Activated CD4-positive, alpha-beta T cell treated with anti-CD3 and anti-CD28 coated beads, Interleukin-2, amount 10 ng/mL, durations not matched to agents 24 days and 14 days (primary cell): ENCODE data around the gene EIF4E2. TPM values are rescaled to one million over a fixed set of nuclear protein-coding genes. Genes with fewer than 3 reads are reported as not detected.

Experiments
- DNase-seq: peaks from one replicate; pipeline ENCODE4 v3.0.0; 2022
- H3K27ac Mint-ChIP-seq: one replicate; pipeline ENCODE4 v1.8.0; 2022; ENCODE audit warnings: mild to moderate bottlenecking, mixed read lengths
- H3K27me3 Mint-ChIP-seq: one replicate; pipeline ENCODE4 v1.8.0; 2022; ENCODE audit warnings: mixed read lengths
- H3K36me3 Mint-ChIP-seq: one replicate; pipeline ENCODE4 v1.8.0; 2022; ENCODE audit warnings: low read depth, mild to moderate bottlenecking, mixed read lengths
- H3K4me1 Mint-ChIP-seq: one replicate; pipeline ENCODE4 v1.8.0; 2021; ENCODE audit warnings: mixed read lengths
- H3K4me3 Mint-ChIP-seq: one replicate; pipeline ENCODE4 v1.8.0; 2022; ENCODE audit warnings: mild to moderate bottlenecking, moderate library complexity, mixed read lengths
- H3K9me3 Mint-ChIP-seq: one replicate; pipeline ENCODE4 v1.8.0; 2021; ENCODE audit warnings: mixed read lengths
- intact Hi-C: fragments of 100-400 bp; cut with micrococcal nuclease; formaldehyde crosslinking; loops from one replicate; pipeline ENCODE4 v1.15.1; 2023
- total RNA-seq: library from RNA; stranded (reverse); gene quantifications from 2 replicates; pipeline ENCODE4 v1.2.3, GENCODE V29; 2022

The EIF4E2 gene
- total RNA-seq, 1 donor from 2014 or later = 93.2 TPM

- H3K4me1 Mint-ChIP-seq = no peaks in the 10 kb centered on the region
- H3K9me3 Mint-ChIP-seq = no peaks in the 10 kb centered on the region
- H3K27ac Mint-ChIP-seq = no peak overlapping the region
- peaks cover 14% of the 10 kb centered on the region for H3K27me3 Mint-ChIP-seq
- no peak for DNase-seq
- intact Hi-C loops = no loop called here
- no peaks in the 10 kb centered on the region for H3K36me3 Mint-ChIP-seq
- H3K4me3 Mint-ChIP-seq = no peak overlapping the region
Measured at GRCh38 chr2:232515639-232516038, 34.9 kb upstream of the EIF4E2 start.

- Mint-ChIP-seq H3K9me3 (no peaks in the 10 kb centered on the region), H3K27ac (no peak overlapping the region), H3K4me3 (no peak overlapping the region), H3K36me3 (no peaks in the 10 kb centered on the region), H3K4me1 (peaks cover 2% of the 10 kb centered on the region), H3K27me3 (peaks cover 17% of the 10 kb centered on the region)
- intact Hi-C loops = no loop called here
- no peak for DNase-seq
Measured at GRCh38 chr2:232516551-232516950, 33.9 kb upstream of the EIF4E2 start.

DNA sequence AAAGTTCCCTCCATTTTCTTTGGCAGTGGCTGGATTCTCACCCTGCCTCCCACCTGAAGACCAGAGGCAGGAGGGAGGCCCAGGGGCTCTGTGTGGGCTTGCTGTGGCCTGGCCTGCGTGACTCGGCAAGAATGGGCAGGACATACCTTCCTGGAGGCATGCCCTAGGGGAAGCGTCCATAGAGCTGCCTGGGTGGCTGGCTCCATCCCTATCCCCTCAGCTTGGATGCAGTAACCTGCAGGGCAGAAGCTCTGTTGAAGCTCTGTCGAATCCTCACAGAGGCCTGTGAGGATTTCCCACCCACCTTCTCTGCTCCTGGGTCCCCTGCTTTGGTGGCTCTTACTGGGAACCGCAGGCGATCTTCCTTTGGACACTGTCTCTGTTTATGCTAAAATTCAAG, 31.6 kb upstream of the EIF4E2 start:
- H3K36me3 Mint-ChIP-seq = no peaks in the 10 kb centered on the region

GRCh38 chr2:232519581-232520438, 30.7 kb upstream of the EIF4E2 start, which contains the start of gene PRSS56:
Gene PRSS56 (plus strand): TSS chr2:232520388. CDS start chr2:232520599, 211 bp downstream.
- intact Hi-C loops = no loop called here
- no peak for DNase-seq
- H3K4me3 Mint-ChIP-seq = no peak within 1 kb of the TSS
- peaks cover 24% of the 10 kb centered on the region for H3K27me3 Mint-ChIP-seq
- no peaks in the 10 kb centered on the region for H3K36me3 Mint-ChIP-seq
- H3K27ac Mint-ChIP-seq = no peak within 1 kb of the TSS
- H3K9me3 Mint-ChIP-seq = no peaks in the 10 kb centered on the region
- H3K4me1 Mint-ChIP-seq = peaks cover 2% of the 10 kb centered on the region

More for the DNA sequence above, 31.6 kb upstream of the EIF4E2 start:
- intact Hi-C loops = no loop called here
- Mint-ChIP-seq H3K4me3 (no peak overlapping the region), H3K9me3 (no peaks in the 10 kb centered on the region), H3K27ac (no peak overlapping the region), H3K4me1 (peaks cover 2% of the 10 kb centered on the region), H3K27me3 (peaks cover 21% of the 10 kb centered on the region)
- DNase-seq = no peak

GRCh38 chr2:232520489-232520888, 30.0 kb upstream of the EIF4E2 start:
- peaks cover 24% of the 10 kb centered on the region for H3K27me3 Mint-ChIP-seq
- intact Hi-C loops = no loop called here

DNA sequence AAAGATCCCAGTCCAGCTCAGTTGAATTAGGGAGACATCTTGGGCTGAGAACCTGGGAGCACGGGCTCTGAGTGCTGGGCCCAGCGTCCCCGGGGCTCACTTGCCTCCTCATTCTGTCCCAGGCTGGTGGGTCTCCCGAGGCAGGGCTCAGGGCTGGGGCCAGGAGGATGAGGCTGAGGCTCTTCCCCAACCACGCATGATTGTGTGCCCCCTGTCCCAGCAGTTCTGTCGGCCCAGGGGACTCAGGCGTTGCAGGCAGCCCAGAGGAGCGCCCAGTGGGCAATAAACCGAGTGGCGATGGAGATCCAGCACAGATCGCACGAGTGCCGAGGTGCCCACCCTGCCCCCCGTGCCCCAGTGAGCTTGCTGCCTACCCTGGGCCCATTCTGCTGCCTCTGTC, 29.4 kb upstream of the EIF4E2 start:
- H3K4me3 Mint-ChIP-seq = no peak overlapping the region
- no peak overlapping the region for H3K27ac Mint-ChIP-seq
- H3K9me3 Mint-ChIP-seq = no peaks in the 10 kb centered on the region
- H3K27me3 Mint-ChIP-seq = peaks cover 24% of the 10 kb centered on the region
- peaks cover 2% of the 10 kb centered on the region for H3K4me1 Mint-ChIP-seq
- no peaks in the 10 kb centered on the region for H3K36me3 Mint-ChIP-seq
- intact Hi-C loops = no loop called here
- DNase-seq = no peak

More at GRCh38 chr2:232520489-232520888, 30.0 kb upstream of the EIF4E2 start:
- Mint-ChIP-seq H3K36me3 (no peaks in the 10 kb centered on the region), H3K9me3 (no peaks in the 10 kb centered on the region), H3K4me3 (no peak overlapping the region), H3K4me1 (peaks cover 2% of the 10 kb centered on the region), H3K27ac (no peak overlapping the region)
- no peak for DNase-seq

- peak; percentile 90 for DNase-seq
- H3K27ac Mint-ChIP-seq = no peak overlapping the region
- H3K9me3 Mint-ChIP-seq = no peaks in the 10 kb centered on the region
- H3K4me1 Mint-ChIP-seq = peaks cover 2% of the 10 kb centered on the region
- H3K4me3 Mint-ChIP-seq = no peak overlapping the region
- peaks cover 28% of the 10 kb centered on the region for H3K27me3 Mint-ChIP-seq
- H3K36me3 Mint-ChIP-seq = no peaks in the 10 kb centered on the region
- intact Hi-C loops = loop anchor here (2.0 kb wide), 1 partner anchor 75 kb away; no protein-coding TSS in a partner anchor
Measured at GRCh38 chr2:232521959-232522622, 28.4 kb upstream of the EIF4E2 start.

DNA sequence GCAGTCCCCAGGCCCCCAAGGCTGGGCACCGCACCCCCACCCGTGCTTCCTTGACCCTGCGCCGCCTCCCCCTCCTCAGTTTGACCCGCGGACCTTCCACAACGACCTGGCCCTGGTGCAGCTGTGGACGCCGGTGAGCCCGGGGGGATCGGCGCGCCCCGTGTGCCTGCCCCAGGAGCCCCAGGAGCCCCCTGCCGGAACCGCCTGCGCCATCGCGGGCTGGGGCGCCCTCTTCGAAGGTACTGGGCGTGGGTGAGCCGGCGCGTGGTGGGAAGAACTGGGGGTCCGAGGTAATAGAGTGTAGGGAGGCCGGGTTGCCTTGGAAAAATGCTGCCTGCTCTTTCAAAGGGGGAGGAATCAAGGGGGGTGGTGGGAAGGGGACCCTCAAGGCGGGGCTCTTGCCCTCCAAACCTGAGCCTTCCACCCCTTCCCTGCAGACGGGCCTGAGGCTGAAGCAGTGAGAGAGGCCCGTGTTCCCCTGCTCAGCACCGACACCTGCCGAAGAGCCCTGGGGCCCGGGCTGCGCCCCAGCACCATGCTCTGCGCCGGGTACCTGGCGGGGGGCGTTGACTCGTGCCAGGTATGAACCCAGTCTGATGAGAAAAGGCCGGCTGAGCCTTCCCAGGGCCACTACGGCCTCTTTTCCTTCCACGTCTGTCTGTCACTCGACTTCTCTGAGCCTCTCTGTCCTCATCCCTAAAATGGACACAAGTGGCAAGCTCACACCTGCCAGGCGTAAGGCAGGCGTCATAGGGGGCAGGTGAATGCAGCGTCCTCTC, 27.7 kb upstream of the EIF4E2 start:
- intact Hi-C loops = loop anchor here (2.0 kb wide), 1 partner anchor 76 kb away; no protein-coding TSS in a partner anchor
- Mint-ChIP-seq H3K4me3 (peak overlapping the region; percentile 47), H3K4me1 (peaks cover 2% of the 10 kb centered on the region), H3K27me3 (peaks cover 31% of the 10 kb centered on the region), H3K36me3 (no peaks in the 10 kb centered on the region), H3K9me3 (no peaks in the 10 kb centered on the region), H3K27ac (no peak overlapping the region)
- no peak for DNase-seq

DNA sequence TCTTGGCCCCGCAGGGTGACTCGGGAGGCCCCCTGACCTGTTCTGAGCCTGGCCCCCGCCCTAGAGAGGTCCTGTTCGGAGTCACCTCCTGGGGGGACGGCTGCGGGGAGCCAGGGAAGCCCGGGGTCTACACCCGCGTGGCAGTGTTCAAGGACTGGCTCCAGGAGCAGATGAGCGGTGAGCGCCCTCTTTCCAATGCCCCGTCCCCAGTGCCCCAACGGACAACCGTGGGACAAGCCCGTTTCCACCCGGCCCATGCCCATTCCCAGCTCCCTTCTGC, 27.1 kb upstream of the EIF4E2 start:
- Mint-ChIP-seq H3K36me3 (no peaks in the 10 kb centered on the region), H3K4me1 (peaks cover 3% of the 10 kb centered on the region), H3K27me3 (peaks cover 33% of the 10 kb centered on the region), H3K27ac (no peak overlapping the region), H3K9me3 (no peaks in the 10 kb centered on the region), H3K4me3 (peak overlapping the region; percentile 47)
- intact Hi-C loops = loop anchor here (2.0 kb wide), 1 partner anchor 77 kb away; no protein-coding TSS in a partner anchor
- no peak for DNase-seq

DNA sequence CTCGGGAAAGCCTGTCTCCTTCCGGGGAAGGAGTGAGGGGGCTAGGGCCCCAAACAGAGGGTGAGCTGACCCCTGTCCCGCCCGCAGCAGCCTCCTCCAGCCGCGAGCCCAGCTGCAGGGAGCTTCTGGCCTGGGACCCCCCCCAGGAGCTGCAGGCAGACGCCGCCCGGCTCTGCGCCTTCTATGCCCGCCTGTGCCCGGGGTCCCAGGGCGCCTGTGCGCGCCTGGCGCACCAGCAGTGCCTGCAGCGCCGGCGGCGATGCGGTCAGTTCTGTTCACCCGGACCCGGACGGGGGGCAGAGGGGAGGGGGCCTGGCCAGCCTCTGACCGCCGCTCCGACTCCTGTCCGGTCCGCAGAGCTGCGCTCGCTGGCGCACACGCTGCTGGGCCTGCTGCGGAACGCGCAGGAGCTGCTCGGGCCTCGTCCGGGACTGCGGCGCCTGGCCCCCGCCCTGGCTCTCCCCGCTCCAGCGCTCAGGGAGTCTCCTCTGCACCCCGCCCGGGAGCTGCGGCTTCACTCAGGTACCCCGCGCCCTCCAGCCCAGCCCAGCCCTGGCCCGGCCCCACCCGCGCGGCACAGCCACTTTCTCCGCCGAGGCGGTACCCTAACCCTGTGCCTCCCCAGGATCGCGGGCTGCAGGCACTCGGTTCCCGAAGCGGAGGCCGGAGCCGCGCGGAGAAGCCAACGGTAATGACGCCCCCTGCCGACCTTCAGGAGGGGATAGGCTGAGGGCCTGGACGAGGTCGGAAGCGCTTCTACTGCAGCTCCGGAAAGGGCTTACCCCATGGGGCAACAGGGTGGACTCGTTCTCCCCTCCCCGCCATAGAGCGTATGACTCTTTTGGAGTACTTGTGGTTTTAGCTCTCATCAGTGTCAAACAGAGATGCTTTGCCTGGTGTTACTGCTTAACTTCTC, 26.5 kb upstream of the EIF4E2 start:
- peak overlapping the region; percentile 41 for H3K4me3 Mint-ChIP-seq
- H3K27me3 Mint-ChIP-seq = peaks cover 33% of the 10 kb centered on the region
- intact Hi-C loops = loop anchor here (2.0 kb wide), 1 partner anchor 77 kb away; no protein-coding TSS in a partner anchor
- no peak overlapping the region for H3K27ac Mint-ChIP-seq
- H3K9me3 Mint-ChIP-seq = no peaks in the 10 kb centered on the region
- peaks cover 6% of the 10 kb centered on the region for H3K4me1 Mint-ChIP-seq
- no peaks in the 10 kb centered on the region for H3K36me3 Mint-ChIP-seq
- peak; percentile 70 for DNase-seq

DNA sequence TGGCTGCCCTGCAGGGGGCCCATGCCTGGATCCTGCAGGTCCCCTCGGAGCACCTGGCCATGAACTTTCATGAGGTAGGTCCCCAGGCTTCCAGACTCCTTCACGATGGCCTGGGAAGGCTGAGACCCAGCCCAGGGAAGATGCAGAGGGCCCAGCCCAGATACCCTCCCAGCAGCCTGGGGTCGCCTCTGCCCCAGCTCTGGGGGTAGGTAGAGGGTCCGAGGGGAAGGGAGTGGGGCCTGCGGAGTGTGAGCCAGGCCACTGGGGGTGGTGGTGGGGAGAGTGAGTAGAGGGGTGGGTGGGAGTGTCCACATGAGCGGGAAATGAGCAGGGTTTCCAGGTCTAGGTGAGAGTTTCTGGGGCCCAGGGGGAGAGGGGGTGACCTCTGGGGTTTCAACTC, 25.7 kb upstream of the EIF4E2 start:
- H3K27ac Mint-ChIP-seq = no peak overlapping the region
- DNase-seq = no peak
- no peaks in the 10 kb centered on the region for H3K9me3 Mint-ChIP-seq
- H3K4me3 Mint-ChIP-seq = no peak overlapping the region
- peaks cover 28% of the 10 kb centered on the region for H3K27me3 Mint-ChIP-seq
- no peaks in the 10 kb centered on the region for H3K36me3 Mint-ChIP-seq
- peaks cover 7% of the 10 kb centered on the region for H3K4me1 Mint-ChIP-seq
- intact Hi-C loops = no loop called here

DNA sequence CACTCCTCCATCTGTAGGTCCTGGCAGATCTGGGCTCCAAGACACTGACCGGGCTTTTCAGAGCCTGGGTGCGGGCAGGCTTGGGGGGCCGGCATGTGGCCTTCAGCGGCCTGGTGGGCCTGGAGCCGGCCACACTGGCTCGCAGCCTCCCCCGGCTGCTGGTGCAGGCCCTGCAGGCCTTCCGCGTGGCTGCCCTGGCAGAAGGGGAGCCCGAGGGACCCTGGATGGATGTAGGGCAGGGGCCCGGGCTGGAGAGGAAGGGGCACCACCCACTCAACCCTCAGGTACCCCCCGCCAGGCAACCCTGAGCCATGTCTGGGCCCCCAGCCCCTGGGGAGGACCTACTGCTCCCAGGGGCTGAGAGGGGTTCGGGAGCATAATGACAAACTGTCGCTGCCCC, 25.3 kb upstream of the EIF4E2 start:
- intact Hi-C loops = no loop called here
- Mint-ChIP-seq H3K27ac (no peak overlapping the region), H3K4me1 (peaks cover 7% of the 10 kb centered on the region), H3K4me3 (no peak overlapping the region), H3K9me3 (no peaks in the 10 kb centered on the region), H3K36me3 (no peaks in the 10 kb centered on the region), H3K27me3 (peaks cover 28% of the 10 kb centered on the region)
- no peak for DNase-seq

GRCh38 chr2:232525791-232526371, 24.6 kb upstream of the EIF4E2 start, which contains the start of gene CHRND:
Gene CHRND (plus strand): TSS chr2:232526160. CDS start chr2:232526216, 56 bp downstream.
- H3K27me3 Mint-ChIP-seq = peaks cover 25% of the 10 kb centered on the region
- no peak within 1 kb of the TSS for H3K27ac Mint-ChIP-seq
- intact Hi-C loops = no loop called here
- no peak within 1 kb of the TSS for H3K4me3 Mint-ChIP-seq
- peaks cover 7% of the 10 kb centered on the region for H3K4me1 Mint-ChIP-seq
- no peaks in the 10 kb centered on the region for H3K36me3 Mint-ChIP-seq
- no peak for DNase-seq
- H3K9me3 Mint-ChIP-seq = no peaks in the 10 kb centered on the region
